Measurements from ENCODE around the gene EHHADH. TPM values are rescaled to one million over a fixed set of nuclear protein-coding genes. Genes with fewer than 3 reads are reported as not detected.
A peak's percentile ranks its signal among the peaks of the same experiment; 100 is the strongest.

Gene EHHADH
- total RNA-seq, 4 donors from 2014 or later, result 2.6 to 7.2 (median 3.3) TPM

- DNase-seq, result no peak
- no peak overlapping the region for H3K4me3 ChIP-seq
- no peaks in the 10 kb centered on the region for H3K27me3 ChIP-seq
- intact Hi-C loops (cut with DNase I; ENCODE audit: low total_unique reads), result no loop called here
- H3K4me1 ChIP-seq, result no peaks in the 10 kb centered on the region
- no peaks in the 10 kb centered on the region for H3K9me3 ChIP-seq
- no peak for TF ChIP-seq CTCF (IDR thresholded peaks at IDR 0.05)
- no peak for TF ChIP-seq POLR2A (IDR thresholded peaks at IDR 0.05)
- H3K36me3 ChIP-seq, result no peaks in the 10 kb centered on the region
- H3K27ac ChIP-seq, result no peak overlapping the region
Observed at GRCh38 chr3:185161761-185162160, 92.1 kb downstream of the EHHADH start.

GRCh38 chr3:185157347-185157746, 96.5 kb downstream of the EHHADH start:
- H3K4me3 ChIP-seq, result no peak overlapping the region
- intact Hi-C loops (cut with DNase I; ENCODE audit: low total_unique reads), result no loop called here
- TF ChIP-seq POLR2A (IDR thresholded peaks at IDR 0.05) (no peak), CTCF (IDR thresholded peaks at IDR 0.05) (no peak)

GRCh38 chr3:185155678-185156077, 98.2 kb downstream of the EHHADH start:
- H3K27ac ChIP-seq, result no peak overlapping the region
- H3K27me3 ChIP-seq, result no peaks in the 10 kb centered on the region
- intact Hi-C loops (cut with DNase I; ENCODE audit: low total_unique reads), result no loop called here
- H3K4me1 ChIP-seq, result no peaks in the 10 kb centered on the region
- H3K36me3 ChIP-seq, result no peaks in the 10 kb centered on the region
- no peaks in the 10 kb centered on the region for H3K9me3 ChIP-seq
- no peak for TF ChIP-seq POLR2A (IDR thresholded peaks at IDR 0.05)
- TF ChIP-seq CTCF (IDR thresholded peaks at IDR 0.05), result no peak
- DNase-seq, result no peak
- H3K4me3 ChIP-seq, result no peak overlapping the region

More at GRCh38 chr3:185157347-185157746, 96.5 kb downstream of the EHHADH start:
- DNase-seq, result no peak
- H3K4me1 ChIP-seq, result no peaks in the 10 kb centered on the region
- H3K9me3 ChIP-seq, result no peaks in the 10 kb centered on the region
- no peaks in the 10 kb centered on the region for H3K27me3 ChIP-seq
- H3K27ac ChIP-seq, result no peak overlapping the region
- H3K36me3 ChIP-seq, result no peaks in the 10 kb centered on the region

- no peaks in the 10 kb centered on the region for H3K36me3 ChIP-seq
- no peaks in the 10 kb centered on the region for H3K9me3 ChIP-seq
- no peaks in the 10 kb centered on the region for H3K4me1 ChIP-seq
- intact Hi-C loops (cut with DNase I; ENCODE audit: low total_unique reads), result no loop called here
- peak overlapping the region in 1 of 2 donors; percentile 69 for H3K4me3 ChIP-seq
- DNase-seq, result no peak
- no peaks in the 10 kb centered on the region for H3K27me3 ChIP-seq
- TF ChIP-seq POLR2A (IDR thresholded peaks at IDR 0.05), result no peak
- TF ChIP-seq CTCF (IDR thresholded peaks at IDR 0.05), result no peak
- H3K27ac ChIP-seq, result no peak overlapping the region
Observed at GRCh38 chr3:185153861-185154629, 99.8 kb downstream of the EHHADH start.

- no peak for TF ChIP-seq CTCF (IDR thresholded peaks at IDR 0.05)
- TF ChIP-seq POLR2A (IDR thresholded peaks at IDR 0.05), result no peak
- peak overlapping the region; percentile 57 to 69 for H3K4me3 ChIP-seq
- no peaks in the 10 kb centered on the region for H3K27me3 ChIP-seq
- H3K27ac ChIP-seq, result peak overlapping the region; percentile 83 to 90
- no peaks in the 10 kb centered on the region for H3K4me1 ChIP-seq
- no peaks in the 10 kb centered on the region for H3K9me3 ChIP-seq
- peak in 1 of 2 donors; percentile 16 for DNase-seq
- intact Hi-C loops (cut with DNase I; ENCODE audit: low total_unique reads), result no loop called here
- no peaks in the 10 kb centered on the region for H3K36me3 ChIP-seq
Observed at GRCh38 chr3:185153171-185153771, 100.6 kb downstream of the EHHADH start.

Measured in uterus (tissue), 4 donors.